GM18508 (cell line): ENCODE data around the gene ORMDL1.
A peak's percentile ranks its signal among the peaks of the same experiment; 100 is the strongest.
"Not testable (repeated sequence)": the region's sequence is repeated elsewhere in the genome, so short reads cannot be mapped to it uniquely, and the experiment has no call there.

Experiments
- ATAC-seq: cut with Tn5 transposase; IDR thresholded peaks from one replicate; pipeline ENCODE4 v1.9.1; 2021; ENCODE audit warnings: moderate number of reproducible peaks; ENCODE audit not compliant: insufficient read depth, unreplicated experiment

ORMDL1 gene

DNA sequence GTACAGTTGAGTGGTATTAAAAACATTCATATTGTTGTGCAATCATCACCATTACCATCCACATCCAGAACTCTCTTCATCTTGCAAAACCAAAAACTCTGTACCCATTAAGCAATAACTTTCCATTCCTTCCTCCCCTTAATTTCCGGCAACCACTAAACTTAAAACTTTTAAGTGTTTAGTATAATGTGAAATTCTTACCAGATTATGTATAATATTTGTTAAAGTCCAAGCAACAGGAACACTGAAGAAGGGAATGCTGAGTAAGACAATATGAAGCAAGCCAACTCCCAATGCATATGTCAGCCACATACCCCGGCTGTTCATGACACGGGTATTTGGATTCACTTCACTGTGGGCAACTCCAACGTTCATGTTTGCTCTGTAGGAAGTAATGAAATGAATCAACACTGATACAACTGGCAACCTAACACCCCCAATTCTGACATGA, 1.9 kb downstream of the ORMDL1 start:
- no peak for ATAC-seq

DNA sequence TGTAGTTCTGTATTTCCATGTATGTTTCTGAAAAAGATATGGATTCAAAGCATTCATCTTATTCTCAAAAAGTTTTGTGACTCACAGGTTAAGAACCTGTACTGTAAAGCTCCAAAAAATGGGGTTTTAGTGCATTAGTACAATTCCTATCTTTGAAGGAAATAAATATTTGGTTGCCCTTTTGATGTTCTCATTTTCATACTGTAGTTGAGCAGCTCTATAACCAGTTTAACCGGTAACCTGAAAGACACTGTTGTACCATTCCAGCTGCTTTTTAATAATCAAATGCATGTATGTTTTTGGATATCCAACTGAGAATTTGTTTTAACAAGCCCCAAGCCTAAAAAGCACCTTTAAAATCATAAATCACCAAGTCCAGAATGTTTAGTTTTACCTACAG, 11.9 kb downstream of the ORMDL1 start:
- ATAC-seq = no peak

DNA sequence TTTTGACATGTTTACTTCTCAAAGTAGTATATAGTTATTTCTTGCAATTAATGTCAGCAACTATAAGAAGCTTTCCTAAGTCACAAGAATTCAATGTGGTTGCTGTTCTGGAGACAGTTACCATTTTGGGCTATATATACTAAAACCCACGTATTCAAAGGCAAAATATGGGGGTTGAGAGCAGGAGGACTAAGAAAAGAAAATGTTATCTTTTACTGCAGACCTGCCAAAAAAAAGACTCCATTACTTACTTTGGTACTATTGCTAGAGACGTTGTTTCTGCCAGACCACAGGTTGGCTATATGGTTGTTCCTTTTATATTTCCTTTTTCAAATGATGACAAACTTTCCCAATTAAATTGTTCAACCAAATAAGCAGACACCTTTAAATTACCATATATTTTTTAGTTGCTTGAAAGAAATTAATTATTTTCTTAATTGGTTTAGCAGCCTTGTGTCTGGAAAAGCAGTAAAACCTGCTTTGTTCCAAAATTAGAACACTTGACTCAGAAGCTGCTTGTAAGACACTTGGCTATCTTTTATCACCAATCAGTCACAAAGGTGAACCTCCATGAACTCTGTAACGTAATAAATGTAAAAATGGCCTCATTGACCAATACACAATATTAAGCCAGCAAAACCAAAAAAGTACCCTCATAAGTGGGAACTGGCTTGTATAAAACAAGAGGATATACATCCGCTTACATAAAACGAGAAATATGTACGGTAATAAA, 13.4 kb downstream of the ORMDL1 start:
- ATAC-seq = no peak

DNA sequence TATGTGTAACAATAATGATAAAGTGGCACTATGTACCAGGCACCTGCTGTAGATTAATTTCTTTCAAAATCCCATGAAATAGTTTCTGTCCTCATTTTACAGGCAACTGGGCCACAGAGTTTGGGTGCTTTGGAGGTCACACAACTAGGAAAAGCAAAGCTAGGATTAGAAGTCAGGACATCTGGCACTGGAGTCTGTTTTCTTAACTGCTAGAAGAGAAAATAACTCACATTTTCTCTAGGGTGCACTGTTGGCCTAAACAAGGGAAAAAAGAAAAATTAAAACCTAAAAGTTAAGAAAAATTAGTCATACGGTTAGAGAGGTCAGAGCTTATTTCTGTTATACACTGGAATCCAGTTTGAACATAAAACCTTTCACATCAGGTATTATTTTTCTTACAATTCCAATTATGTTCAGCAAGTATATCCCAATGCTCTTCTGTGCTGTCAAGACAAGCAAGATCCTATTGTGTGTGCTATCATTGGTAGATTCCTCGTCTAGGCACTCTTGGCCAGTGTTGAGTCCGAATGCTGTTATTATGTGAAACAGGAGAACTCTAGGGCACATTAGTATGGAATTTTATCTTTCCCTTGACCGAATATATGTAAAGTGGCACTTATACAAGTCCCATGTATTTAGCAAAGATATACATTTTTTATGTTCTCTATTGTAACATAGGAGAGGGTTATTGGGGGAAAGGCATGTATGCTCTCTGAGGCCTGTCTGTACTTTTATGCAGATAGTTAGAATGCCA, 20.1 kb downstream of the ORMDL1 start:
- ATAC-seq = no peak

DNA sequence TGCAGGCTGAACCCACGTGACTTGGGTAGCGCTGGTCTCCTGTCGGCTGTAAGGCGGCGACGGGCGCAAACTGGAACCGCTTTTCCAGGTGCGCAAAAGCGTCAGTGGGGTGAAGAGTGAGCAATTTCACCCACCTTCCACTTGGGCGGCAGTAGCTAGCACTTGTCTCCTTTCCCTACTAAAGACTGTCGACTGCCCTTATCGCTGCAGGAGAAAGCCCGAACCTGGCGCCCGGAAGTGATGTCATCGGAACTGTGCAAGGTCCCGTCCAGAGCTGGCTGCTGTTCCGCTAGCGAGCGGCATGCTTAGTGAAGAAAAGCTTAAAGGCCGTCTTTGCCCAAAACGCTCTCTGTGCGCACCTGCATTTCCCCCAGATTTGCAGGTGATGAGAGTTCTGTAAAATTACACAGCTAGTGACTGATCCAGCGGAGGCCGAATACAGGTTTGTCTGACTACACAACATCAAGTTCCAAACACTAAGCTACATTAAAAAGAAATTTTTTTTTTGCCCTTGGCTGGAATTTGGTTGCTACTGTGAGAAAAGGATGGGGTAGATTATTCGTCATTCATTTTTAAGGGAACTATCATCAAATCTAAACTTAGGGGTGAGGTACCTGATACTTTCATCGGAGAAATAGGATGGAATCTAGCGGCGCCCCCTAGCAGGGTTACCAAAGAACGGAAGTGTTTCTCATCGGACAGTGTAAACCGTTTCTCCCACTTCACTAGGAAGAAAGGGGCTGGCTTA, 21.4 kb downstream of the ORMDL1 start, which contains the start of gene OSGEPL1:
TSS of gene OSGEPL1 (minus strand) at position 242 of the 748 bp plus-strand sequence. CDS start 1,152 bp downstream, outside the sequence.
- ATAC-seq = peak; percentile 97

DNA sequence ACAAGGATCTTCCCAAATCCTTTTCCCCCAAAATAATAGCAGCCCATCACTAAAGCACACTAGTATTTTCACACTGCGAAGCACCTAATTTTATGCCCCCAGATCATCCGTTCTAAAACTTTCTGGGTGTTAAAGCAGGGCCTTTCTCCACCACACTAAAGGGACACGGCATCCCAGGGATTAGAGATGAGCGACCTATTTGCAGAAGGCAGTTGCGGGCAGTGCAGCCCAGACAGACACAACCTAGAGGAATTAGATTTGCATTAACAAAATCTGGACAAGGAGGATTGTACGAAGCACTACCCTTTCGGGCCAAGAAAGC, 21.9 kb downstream of the ORMDL1 start:
- no peak for ATAC-seq

DNA sequence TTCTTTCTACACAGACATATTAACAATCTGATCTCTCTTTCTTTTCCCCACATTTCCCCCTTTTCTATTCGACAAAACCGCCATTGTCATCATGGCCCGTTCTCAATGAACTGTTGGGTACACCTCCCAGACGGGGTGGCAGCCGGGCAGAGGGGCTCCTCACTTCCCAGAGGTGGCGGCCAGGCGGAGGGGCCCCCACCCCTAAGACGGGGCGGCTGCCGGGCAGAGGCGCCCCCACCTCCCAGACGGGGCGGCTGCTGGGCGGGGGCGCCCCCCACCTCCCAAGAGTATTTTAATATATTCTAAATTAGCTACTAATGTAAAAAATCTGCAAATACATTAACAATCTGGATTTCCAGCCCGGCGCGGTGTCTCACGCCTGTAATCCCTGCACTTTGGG, 24.0 kb downstream of the ORMDL1 start:
- ATAC-seq = not testable (repeated sequence)

DNA sequence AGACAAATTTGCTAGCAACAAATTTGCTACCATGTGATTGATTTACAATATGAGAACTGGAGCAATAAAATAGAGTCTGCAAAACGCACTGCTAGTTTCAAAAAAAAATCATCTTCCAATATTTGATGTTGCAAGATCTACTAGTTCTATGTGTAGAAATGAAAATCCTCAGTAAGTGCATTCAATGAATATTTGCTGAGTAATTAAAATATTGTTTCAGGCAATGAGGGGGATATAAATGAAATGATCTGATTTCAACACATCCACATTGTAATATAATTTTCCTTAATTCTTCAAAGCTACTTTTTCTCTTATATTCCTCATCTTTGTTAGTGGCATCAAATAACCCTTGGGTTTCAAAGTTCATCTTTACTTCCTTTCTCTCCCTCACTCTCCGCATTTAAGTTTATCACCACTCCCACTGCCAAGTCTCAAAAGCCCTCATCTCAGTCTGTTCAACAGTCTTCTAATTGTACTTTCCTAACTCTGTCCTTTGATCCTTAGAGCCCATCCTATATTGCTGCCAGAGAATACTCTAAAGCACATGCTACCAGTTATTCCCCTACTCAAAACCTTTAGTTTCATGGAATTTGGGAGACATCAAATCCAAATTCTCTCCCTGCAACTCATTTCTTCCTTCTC, 27.7 kb downstream of the ORMDL1 start:
- ATAC-seq = no peak

DNA sequence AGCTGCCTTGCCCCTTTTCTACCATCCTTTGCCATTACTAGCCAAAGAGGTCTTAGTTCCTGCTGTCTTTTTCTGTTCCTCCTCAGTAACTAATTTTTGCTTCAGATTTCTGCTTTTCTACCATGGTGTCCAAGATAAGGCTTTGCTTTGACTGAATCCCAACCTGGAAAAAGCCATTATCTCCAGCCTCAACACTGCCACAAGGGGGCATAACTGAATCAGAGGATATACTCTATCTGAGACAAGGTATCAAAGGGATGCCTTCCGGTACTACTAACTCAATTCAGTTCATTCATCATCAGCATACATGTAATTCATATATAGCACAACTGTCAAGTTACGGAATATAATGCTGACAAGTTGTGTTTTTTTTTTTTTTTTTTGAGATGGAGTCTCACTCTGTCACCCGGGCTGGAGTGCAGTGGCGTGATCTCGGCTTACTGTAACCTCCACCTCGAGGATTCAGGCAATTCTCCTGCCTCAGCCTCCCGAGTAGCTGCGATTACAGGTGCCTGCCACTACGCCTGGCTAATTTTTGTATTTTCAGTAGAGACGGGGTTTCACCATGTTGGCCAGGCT, 33.0 kb downstream of the ORMDL1 start:
- ATAC-seq = no peak

DNA sequence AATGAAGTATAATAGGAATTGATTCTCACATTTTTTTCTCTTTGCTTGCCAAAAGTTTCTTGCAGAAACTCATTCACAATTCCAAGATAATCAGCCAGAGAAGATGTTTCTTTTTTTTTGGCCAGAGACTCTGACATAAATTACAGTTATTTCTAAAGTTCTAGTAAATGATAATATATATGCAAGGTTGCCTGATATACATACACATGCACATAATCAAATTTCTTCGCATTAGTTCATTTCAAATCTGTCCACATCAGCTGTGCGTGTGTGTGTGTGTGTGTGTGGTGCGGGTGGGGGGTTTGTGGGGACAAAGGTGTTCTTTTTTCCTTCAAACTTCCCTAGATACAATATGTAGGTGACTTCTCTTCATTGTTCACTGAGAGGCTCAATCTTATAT, 54.7 kb downstream of the ORMDL1 start:
- ATAC-seq = no peak

DNA sequence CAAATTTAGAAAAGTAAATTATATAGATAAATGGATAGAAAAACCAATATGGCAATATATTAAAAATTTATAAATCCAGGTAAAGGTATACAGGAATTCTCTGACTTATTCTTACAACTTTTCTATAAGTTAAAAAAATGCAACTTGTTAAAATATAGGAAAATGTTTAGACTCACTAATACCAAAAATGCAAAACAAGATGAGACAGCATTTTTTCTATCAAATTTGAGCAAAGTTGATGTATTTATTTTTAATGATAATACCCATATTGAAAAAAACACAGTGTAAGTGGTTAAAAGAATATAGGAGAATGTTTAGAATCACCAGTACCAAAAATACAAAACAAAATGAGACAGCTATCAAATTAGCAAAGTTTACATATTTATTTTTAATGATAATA, 57.3 kb downstream of the ORMDL1 start:
- no peak for ATAC-seq

DNA sequence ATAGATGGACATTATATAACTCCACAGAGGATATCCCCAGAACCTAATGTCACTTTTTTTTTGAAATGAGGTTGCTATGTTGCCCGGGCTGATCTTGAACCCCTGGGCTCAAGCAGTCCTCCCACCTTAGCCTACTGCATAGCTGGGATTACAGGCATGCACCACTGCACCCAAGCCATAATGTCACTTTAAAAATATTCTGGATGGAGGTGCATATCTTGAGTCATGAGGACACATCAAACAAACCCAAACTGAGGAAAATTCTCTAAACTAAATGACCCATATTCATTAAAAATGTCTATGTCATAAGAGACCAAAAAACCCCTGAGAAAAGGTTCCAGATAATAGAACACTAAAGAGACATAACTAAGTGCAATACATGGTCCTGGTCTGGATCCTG, 57.9 kb downstream of the ORMDL1 start:
- no peak for ATAC-seq

DNA sequence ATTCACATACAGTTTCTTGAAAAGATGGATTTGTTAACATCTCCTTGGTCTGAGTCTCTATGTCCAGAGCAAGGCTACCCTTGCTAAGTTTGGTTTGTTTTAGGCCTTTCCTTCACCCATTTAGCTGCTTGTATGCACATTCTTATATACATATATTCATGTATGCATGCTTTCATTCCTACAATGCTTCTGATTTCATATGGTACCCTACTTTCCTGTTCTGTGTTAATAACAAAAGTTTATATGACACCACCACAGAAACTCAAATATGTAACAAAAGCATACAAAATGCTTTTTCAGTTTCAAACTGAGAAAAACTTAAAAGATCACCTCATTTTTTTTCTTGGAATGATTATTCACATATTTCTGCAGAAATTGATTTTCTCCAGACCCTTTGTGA, 60.9 kb downstream of the ORMDL1 start:
- ATAC-seq = no peak
